GM19324 (cell line): ENCODE measurements around the gene LRG1.

Experiments
- ATAC-seq: cut with Tn5 transposase; IDR thresholded peaks from one replicate; pipeline ENCODE4 v1.9.1; 2021; ENCODE audit warnings: mild to moderate bottlenecking, moderate library complexity; ENCODE audit not compliant: unreplicated experiment, low FRiP score

The LRG1 gene

DNA sequence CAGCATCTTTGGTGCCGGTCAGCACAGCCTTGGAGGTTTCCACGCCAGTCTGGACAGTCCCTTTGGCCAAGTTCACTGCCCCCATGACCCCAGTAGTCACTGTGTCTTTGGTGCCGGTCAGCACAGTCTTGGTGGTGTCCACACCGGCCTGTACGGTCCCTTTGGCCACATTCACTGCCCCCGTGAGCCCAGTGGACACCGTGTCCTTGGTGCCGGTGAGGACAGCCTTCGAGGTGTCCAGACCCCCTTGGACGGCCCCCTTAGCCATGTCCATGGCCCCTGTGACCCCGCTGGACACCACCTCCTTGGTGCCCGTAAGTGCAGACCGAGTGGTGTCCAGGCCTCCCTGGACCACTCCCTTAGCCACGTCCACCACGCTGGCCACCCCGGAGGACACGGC is 26.6 kb downstream of the LRG1 start:
- no peak for ATAC-seq

DNA sequence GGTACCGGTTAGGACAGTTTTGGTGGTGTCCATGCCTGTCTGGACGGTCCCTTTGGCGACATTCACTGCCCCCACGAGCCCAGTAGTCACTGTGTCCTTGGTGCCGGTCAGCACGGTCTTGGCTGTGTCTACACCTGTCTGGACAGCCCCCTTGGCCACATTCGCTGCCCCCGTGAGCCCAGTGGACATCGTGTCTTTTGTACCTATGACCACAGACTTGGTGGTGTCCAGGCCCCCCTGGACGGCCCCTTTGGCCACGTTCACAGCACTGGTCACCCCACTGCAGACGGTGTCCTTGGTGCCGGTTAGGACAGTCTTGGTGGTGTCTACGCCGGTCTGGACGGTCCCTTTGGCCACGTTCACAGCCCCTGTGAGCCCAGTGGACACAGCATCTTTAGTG is 27.8 kb downstream of the LRG1 start:
- ATAC-seq, result no peak

DNA sequence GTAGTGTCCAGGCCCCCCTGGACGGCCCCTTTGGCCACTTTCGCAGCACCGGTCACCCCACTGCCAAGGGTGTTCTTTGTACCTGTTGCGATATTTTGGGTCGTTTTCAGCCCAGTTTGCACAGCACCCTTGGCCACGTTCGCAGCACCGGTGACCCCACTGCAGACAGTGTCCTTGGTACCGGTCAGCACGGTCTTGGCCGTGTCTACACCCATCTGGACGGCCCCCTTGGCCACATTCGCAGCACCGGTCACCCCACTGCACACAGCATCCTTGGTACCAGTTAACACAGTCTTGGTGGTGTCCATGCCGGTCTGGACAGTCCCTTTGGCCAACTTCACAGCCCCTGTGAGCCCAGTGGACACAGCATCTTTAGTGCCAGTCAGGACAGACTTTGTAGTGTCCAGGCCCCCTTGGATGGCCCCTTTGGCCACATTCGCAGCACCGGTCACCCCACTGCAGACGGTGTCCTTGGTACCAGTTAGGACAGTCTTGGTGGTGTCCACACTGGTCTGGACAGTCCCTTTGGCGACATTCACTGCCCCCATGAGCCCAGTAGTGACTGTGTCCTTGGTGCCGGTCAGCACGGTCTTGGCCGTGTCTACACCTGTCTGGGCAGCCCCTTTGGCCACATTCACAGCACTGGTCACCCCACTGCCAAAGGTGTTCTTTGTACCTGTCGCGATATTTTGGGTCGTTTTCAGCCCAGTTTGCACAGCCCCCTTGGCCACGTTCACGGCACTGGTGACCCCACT is 28.4 kb downstream of the LRG1 start:
- ATAC-seq, result no peak

DNA sequence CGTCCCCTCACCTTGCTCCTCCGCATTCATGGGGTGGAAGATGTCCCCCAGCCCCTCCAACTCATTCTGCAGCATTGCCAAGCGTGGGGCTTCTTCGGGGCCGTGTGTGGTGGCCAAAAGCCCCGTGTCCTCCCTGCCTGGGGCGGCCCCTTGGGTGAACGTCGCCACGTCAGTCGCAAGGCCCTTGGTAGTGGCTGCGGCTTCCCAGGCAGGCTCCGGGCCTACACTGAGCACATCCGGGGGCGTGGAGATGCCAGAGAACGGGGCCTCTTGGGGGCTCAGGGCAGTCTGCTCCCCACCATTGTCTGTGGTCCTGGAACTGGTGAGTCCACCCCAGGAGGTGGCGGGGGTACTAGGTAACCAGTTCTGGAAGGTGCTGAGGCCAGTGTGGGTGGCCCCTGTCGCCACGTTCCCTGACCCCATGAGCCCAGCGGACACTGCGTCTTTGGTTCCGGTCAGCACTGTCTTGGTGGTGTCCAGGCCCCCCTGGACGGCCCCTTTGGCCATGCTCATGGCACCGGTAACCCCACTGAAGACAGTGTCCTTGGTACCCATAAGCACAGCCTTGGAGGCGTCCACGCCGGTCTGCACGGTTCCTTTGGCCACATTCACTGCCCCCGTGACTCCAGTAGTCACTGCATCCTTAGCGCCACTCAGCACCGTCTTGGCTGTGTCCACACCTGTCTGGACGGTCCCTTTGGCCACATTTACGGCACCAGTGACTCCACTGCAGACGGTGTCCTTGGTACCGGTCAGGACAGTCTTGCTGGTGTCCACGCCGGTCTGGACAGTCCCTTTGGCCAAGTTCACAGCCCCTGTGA is 29.2 kb downstream of the LRG1 start:
- ATAC-seq, result no peak

DNA sequence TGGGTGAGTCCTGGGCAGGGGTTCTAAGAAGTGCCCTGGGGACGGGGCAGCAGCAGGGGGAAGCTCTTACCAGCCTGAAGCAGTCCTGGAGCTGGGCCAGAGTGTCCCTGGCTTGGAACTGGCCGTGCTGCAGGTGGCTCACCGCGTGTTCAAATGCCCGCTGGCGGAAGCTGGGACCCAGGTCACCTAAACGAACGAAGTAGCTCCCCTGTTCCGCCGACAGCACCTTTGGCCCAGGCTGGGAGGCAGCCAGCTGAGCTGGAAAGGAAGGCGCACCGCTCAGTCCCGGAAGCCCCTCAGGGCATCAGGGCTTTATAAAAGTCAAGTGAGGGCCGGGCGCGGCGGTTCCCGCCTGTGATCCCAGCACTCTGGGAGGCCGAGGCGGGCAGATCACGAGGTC is 31.1 kb downstream of the LRG1 start:
- ATAC-seq, result no peak

DNA sequence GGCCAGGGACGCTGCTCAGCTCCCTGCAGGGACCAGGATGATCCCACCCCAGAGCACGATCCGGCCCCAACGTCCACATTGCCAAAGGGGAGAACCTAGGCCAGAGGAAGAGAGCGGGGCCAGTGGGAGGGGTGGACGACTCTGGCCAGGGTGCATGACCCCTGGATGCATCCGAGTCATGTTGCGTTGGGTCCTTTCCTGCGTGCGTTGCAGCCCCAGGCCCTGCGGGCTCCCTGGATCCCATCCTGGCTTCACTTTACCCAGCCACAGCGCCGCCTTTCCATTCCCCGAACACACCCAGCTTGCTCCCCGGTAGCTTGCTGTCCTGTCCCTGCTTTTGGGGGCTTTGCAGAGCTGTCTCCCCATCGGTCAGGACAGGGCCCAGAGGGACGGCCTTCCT is 32.0 kb downstream of the LRG1 start:
- ATAC-seq, result no peak

DNA sequence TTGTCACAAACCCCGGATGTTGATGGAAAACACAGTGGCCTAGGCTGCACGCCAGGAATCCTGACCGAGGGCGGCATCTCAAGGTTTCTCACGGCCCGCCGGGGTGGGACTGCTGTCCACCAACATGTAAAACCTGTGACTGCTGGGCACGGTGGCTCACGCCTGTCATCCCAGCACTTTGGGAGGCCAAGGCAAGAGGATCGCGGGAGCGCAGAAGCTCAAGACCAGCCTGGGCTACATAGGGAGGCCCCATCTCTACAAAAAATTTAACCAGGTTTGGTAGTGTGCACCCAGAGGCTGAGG is 32.7 kb downstream of the LRG1 start:
- ATAC-seq, result no peak

DNA sequence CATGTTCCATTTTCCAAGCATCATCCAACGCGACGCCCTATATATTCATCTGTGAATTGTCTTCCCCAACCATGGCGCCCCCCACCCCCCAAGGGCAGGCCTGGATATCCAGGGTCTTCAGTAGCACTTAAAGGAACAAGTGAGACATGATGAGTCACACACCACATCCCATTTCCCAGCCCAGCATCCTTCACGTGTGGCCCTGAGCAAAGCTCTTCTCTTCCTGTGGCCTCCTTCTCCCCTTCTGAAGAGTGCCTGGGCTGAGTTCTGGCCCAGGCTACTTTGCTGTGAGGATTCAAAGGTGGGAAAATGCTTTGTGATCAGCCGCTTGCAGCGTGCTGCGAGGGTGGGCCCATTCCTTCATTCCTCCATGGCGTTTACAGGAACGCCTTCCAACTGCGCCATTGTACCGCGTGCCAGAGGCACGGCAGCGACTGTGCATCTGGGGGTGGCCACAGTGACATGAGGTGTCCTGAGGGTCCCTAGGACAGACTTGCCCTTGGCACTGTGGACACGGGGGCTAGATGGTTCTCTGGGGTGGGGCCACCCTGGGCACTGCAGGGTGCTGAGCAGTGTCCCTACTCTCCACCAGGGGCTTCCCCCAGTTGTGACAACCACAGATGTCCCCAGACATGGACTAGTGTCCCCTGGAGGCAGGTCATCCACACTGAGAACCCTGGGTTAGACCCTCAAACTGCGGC is 33.2 kb downstream of the LRG1 start:
- ATAC-seq, result no peak

DNA sequence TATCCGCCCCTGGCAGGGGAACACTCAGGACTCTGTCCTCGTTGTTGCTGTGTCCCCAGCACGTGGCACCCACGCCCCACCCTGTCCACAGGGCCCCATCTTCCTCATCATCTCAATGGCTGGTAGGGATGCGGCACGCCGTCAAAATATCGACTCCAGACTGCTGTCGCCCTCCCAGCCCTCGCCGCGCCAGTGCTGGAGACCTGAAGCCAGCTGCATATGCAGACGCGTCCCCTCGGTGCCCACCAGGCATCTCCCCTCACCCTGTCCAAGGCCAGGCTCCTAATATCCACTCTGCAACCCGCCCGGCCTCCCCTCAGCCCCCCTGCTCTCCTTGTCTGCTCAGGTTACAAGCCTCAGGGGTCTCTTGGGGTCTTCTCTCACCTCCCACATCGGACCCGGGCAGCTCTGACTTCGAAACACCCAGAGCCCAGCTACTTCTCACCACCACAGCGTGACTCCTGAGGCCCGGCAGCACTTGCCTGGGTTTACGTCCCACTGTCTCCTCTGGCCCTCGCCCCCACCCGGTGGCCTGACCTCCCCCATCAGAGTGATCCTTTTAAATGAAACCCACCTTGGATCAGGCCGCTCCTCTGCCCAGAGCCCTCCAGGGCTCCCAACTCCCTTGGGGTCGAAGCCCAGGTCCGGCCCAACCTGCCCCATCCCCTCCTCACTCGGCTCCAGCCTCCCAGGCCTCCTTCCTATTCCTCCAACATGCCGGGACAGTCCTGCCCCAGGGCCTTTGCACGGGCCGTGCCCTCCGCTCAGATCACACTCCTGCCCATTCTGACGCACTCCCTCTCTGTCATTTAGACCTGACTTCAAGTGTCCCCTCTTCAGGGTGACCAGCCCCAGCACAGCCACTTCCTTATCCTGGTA is 34.0 kb downstream of the LRG1 start:
- no peak for ATAC-seq

DNA sequence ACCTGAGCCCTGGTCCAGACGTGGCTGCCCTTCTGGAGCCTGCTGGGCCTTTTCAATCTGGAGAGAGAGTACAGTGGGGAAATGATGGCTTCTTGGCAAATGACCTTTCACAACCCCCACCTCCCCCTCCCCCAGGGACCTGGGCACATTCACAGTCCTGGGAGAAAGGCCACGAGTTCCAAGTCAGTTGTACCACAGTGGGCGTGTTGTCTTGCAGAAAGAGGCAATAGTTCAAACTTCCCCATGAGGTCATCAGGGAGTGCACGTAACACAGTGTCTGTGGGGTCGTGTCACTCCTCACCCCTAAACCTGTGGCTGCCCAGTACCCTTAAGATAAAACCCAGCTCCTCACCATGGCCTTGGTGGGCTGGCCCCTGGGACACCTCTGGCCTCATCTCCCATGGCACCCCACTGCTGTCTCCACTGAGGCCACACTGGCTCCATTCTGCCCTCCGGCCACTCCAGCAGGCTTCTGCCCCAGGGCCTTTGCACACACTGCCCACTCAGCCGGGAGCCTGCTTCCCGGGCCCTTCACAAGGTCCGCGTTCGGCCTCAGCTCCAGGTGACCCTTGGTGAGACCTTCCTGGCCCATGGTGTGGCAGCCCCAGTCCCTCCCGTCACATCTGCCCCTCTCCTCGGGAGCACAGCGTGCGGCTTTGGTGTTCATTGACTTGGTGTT is 34.8 kb downstream of the LRG1 start:
- ATAC-seq, result no peak

DNA sequence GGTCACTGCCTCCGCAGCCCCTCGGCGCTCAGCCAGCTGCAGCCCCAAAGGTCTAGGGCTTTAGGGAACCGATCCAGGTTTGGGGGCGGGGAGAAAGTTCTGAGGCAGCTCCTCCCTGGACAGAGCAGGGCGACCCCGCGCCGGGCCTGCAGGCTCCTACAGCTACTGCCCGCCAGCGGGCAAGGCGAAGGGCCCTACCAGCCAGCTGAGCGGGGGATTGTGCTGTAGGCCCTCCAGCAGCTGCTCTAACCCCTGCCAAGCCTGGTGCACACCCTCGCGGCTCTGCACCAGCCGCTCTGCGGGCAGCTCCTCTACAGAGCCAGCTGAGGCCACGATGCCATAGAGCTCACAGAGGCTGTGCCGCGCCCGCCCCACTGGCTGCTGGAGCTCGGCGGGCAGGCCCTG is 35.5 kb downstream of the LRG1 start:
- no peak for ATAC-seq

DNA sequence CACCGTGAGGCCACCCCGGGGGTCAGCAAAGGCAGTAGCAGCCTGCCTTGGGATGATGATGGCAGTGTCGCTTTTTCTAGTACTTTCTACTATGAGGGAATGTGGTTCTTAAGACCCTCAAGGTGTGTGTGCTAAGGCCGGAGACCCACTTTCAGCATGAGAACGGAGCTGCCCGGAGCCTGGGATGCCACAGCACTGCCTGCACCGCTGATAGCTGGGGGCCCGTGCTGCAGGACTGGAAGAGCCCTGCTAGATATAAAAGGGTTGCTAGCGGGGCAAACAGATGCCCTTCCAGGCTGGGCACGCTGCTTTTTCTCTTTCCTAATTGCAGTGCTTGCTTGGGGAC is 36.0 kb downstream of the LRG1 start:
- ATAC-seq, result no peak

DNA sequence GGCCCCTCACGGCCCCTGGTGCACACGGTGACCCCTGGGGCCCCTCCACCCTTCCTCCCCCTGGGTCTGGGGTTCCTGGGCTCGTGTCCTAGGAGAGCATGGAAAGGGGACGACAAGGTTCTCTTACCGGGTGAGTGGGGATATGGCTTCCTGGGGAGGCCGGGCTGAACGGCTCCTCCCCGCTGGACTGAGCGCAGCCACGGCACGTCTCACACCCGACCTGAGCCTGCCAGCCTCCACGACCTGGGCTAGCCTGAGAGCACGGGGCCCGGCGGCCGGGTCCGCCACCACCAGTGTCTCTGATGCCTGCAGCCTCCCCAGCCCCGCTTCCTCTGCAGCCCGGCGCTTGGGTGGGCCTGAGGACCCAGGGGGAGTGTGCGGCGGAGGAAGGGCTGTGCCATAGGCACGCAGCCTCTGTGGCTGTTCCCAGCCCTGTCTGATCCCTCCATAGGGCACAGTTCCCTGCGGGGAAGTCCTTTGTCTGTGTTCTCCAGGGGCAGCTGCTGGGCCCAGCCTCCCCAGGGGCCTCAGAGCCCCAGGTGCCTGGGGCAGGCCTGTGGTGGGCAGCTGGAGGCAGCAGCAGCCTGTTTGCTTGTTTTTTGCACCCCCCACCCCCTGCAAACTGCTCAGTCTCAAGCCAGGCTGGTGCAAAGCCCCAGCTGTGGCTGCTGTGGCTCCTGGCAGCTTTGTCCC is 36.6 kb downstream of the LRG1 start:
- no peak for ATAC-seq

DNA sequence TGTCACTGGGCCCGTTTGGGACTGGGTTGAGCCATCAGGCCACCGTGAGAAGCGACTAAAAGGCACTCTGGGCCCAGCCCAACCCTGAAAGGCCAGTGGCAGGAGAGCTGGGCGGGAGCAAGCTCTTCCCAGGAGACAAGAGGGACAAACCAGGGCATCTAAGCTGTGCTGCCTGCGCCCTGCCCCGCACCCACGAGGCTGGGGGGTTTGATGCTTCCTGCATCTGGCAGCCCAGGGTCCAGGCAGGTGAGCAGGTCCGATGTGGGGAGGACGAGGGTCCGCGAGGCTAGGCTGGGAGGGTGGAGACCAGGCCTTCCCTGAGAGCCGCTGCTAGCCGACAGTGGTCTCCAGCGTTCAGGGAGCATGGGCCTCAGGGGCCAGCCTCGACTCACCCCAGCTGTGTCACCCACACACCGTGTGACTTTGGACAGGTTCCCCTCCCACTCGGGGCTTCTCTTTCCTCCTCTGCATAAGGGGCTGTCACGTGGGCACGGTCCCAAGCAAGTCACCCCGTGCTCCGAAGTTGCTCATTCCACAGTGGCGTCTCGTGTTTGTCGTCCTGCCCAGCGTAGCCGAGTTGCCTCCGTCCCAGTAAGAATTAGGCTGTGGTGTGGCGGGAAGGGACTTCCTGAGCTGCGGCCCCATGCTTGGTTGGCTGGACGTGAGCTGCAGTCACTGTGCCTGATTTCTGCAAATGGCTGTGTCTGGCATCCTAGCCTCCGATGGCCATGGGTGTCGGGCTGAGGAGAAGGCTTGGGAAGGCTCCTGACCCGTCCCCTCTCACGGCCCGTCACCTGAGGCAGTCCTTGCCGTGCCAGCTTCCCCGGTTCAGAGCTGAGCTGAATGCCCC is 37.3 kb downstream of the LRG1 start:
- ATAC-seq, result no peak

DNA sequence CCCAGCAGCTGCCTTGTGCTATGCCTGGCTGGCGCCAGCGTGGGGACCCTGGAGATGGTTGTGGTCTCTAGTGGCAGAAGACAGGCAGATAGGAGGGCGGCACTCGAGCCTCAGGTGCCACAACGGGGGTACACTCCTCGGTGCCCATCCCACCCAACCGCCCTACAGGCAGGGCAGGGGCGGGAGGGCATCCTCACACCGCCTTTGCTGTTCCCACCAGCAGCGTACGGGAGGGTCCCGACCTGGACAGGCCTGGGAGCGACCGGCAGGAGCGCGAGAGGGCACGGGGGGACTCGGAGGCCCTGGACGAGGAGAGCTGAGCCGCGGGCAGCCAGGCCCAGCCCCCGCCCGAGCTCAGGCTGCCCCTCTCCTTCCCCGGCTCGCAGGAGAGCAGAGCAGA is 38.1 kb downstream of the LRG1 start:
- ATAC-seq, result no peak

DNA sequence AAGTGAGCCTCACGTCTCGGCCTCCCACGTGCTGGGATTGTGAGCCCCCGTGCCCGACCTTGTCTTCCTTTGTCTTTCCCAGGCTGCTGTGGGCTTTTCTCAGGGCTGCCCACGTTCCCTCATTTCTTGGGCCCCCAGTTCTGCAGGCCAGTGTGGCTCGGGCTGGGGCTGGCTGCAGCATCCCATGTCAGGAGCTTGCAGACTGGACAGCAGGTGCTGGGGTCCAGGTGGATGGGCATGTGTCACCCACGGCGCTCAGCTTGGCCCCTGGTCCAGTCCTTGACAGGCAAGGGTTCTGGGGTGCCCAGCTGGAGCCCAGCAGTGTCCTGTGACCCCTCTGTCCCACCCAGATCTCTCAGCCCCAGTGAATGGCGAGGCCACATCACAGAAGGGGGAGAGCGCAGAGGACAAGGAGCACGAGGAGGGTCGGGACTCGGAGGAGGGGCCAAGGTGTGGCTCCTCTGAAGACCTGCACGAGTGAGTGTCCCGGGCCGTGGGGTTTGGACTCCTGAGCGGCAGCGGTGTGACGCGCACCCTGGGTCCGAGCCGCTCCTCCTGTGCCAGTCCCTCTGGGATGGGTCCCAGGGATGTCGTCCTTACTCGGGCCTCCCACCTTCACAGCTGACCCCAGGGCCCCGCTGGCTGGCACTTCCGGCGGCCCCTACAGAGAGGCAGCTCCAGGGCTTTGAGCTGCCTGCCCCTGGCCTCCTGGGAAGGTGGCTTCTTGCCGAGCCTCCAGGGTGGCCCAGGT is 38.8 kb downstream of the LRG1 start:
- ATAC-seq, result no peak

DNA sequence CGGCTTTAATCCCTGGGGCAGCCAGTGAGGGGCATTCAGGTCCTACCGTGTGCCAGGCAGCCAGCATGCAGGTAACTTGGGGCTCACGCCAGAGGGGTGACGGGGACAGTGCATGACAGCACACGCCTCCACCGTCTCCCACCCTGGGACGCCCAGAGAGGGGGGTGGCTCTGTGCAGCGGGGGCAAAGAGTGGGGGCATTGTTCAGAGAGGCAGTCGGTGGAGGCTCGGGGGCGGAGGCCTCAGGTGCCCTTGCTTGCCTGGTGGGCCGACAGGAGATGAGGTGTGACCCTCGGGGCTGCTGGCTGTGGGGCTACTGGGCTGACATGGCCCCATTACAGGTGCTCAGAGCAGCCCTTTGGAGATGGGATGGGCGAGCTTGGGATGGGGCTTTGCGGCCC is 40.0 kb downstream of the LRG1 start:
- ATAC-seq, result no peak

DNA sequence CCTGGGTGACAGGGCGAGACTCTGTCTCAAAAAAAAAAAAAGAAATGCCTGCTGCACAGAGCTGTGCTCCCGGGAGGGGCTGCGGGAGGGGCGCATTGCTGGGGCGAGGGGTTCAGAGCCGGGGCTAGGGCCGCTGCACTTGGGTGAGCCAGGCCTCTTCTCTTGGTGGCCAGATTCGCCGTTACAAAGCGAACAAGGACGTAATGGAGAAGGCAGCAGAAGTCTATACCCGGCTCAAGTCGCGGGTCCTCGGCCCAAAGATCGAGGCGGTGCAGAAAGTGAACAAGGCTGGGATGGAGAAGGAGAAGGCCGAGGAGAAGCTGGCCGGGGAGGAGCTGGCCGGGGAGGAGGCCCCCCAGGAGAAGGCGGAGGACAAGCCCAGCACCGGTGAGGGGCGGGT is 40.5 kb downstream of the LRG1 start:
- ATAC-seq, result no peak
